GM18867 (cell line): ENCODE data around the gene TMPRSS3.

Experiments used
- ATAC-seq: cut with Tn5 transposase; IDR thresholded peaks from one replicate; pipeline ENCODE4 v1.9.1; 2021; ENCODE audit warnings: mild to moderate bottlenecking, moderate library complexity; ENCODE audit not compliant: unreplicated experiment

The TMPRSS3 gene

DNA sequence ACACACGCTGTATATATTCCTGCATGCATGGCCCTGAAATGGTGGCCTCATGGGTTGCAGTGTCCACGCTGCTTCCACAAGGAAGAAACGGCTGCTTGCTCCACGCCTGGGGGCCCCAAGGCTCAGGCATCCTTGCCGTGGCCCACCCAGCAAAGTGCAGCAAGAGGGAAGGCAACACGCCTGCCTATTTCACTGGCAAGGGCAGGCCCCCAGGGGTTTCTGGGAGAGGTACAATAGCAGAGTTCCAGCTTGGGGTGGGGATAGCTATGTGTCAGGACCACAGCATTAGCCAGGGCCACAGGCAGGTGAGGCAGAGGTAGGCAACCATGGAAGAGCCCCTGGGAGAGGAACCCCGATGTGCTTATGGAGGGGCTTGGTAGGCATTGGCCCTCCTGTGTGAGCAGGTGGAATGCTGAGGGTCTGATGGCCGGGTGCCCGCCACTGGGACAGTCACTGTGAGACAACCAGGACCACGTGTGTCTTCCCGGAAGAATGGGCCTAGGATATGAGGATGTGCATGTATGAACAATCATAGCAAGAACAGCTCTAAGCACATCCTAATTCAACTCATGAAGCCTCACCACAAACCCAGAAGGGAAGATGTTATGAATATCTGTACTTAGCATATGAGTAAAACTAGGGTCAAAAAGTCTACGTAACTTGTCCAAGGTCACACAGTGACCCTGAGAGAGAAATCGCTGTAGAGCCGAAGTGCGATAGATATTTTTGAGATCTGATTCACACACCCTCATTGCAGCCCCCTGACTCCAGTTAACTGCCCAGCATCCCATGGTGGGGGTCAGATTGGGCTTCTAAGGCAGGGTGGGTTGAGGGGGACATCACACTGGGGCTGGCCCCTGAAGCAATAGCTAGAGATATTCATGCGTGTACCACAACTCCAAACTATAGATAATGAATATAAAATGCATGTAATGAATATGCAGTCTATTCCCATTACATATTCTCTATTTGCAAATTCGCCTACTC lies 56.8 kb downstream of the TMPRSS3 start:
- no peak for ATAC-seq

GRCh38 chr21:42337830-42338728 lies 57.8 kb downstream of the TMPRSS3 start:
- ATAC-seq = no peak

DNA sequence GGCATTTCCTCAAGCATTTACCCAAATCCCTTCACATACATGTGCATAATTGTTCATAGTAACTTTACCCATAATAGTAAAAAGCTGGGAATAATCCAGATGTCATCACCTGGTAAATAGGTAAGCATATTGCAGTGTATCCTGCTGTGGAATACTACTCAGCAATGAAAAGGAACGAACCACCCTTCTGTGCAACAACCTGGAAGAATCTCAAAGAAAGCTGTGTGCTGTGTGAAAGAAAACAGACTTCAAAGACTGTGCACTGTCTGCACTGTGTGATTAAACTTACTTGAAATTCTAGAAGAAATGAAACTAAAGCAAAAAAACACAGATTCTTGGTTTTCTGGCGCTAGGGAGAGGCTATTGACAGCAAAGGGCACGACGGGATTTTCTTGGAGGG lies 58.6 kb downstream of the TMPRSS3 start:
- no peak for ATAC-seq

- ATAC-seq = no peak
Measured at GRCh38 chr21:42336054-42336453, 59.8 kb downstream of the TMPRSS3 start.

DNA sequence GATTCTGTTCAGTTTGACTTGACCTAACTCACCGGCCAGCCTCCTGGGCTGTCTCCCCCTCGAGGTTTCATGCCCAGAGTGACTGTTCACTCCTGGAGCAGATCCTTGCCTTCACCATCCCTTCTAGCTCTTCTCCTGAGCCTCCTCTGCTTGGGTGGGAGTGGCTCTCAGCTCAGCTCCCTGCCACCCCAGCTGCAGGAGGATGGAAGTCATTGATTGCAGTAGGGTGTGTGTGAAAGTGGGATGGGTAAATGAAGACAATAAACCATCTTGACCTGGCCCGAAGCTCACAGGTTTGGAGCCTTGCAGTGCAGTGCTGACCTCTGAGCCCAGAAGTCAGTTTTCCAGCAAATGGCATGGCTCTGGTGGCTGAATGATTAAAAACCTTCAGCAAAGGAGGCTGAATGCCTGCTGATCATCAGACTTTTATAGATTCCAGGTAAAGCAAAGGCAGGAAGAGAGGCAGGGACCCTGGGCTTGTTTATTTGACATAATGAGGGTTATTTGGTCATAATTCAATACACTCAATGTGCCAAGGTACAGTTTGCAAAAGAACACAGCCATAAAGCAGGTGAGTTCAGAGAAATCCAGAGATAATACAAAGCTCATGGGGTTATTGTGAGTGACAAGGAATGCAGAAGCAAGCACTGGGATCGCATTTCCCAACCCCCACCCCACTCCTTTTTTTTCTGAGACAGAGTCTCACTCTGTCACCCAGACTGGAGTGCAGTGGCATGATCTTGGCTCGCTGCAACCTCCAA lies 63.1 kb downstream of the TMPRSS3 start:
- no peak for ATAC-seq

GRCh38 chr21:42331660-42332059 lies 64.2 kb downstream of the TMPRSS3 start:
- no peak for ATAC-seq

- no peak for ATAC-seq
Measured at GRCh38 chr21:42330380-42331371, 65.2 kb downstream of the TMPRSS3 start.

GRCh38 chr21:42324896-42325295 lies 71.0 kb downstream of the TMPRSS3 start:
- ATAC-seq = no peak
